LNCaP clone FGC (cell line): ENCODE results near the gene SLC6A7.

Source experiments
- DNase-seq: peaks from one replicate; pipeline ENCODE4 v3.0.0-alpha.2; 2011; ENCODE audit warnings: low read depth
- H3K4me3 ChIP-seq: 2 replicates; pipeline ENCODE4 v1.5.1; 2011; ENCODE audit warnings: mild to moderate bottlenecking, low read depth, low read length, control low read depth
- CTCF ChIP-seq: IDR thresholded peaks from 2 replicates; pipeline ENCODE4 v1.5.1; 2012; ENCODE audit warnings: mild to moderate bottlenecking; ENCODE audit not compliant: control insufficient read depth, insufficient read depth; ENCODE audit errors: extremely low read depth

SLC6A7 gene

GRCh38 chr5:150239794-150240122, 49.9 kb downstream of the SLC6A7 start:
- no peak for DNase-seq
- no peak for TF ChIP-seq CTCF
- H3K4me3 ChIP-seq, result no peak overlapping the region

DNA sequence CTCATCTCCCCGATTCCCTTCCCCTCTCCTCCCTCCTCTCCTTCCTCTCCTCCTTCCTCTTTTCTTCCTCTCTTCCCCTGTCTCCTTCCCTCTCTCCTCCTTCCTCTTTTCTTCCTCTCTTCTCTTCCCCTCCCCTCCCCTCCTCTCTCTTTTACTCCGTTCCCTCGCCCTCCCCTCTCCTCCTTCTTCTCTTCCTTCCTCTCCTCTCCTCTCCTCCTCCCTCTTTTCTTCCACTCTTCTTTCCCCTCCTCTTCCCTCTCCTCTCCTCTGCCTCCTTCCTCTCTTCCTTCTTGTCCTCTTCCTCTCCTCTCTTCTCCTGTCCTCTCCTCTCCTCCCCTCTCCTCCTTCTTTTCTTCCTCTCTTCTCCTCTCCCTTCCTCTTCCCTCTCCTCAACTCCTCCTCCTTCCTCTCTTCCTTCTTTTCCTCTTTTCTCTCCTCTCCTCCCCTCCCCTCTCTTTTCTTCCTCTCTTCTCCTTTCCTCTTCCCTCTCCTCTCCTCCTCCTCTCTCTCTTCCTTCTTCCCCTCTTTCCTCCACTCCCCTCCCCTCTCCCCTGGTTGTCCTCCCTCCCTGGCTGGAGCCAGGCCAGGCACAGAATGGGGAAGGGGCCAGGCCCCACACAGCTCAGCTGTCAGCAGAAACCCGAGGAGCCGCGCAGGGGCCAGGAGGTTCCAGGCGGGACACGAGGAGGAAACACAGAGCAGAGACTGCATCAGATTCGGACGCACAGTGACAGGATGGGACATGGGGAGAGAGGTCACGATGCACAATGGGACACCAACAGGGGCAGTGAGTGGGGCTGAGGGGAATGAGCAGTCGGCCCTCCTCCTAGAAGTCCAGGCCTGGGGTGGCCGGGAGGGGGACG, 51.7 kb downstream of the SLC6A7 start:
- TF ChIP-seq CTCF, result no peak
- no peak overlapping the region for H3K4me3 ChIP-seq

DNA sequence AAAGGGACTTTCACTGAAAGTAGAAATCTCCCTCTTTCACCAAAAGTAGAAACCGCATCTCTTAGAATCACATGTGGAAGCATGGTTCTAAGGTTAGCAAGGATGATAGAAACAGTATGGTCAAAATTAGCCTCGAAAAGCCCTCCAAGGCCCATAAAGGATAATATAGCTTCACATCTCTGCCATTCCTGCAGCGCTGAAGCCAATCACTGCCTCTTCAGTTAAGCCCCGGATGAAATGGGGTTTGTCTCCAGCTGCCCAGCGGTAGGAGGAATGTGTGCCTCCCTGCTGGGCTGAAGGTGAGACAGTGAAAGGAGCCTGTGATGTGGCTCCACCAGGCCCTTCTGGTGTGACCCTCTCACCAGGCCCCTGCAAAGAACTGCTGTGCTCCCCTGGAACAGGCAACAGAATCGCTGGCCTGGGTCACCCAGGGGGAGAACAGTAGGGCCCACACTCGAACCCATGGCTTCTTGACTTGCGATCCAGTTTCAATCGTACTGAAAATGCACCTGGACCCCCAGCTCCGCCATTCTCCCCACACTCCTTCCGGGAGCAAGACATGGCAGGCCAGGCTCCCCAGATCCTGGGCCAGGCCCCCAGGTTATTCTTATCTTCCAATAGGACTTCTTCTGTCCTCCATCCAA, 52.5 kb downstream of the SLC6A7 start:
- no peak for DNase-seq
- no peak for TF ChIP-seq CTCF
- no peak overlapping the region for H3K4me3 ChIP-seq

More for the DNA sequence above, 51.7 kb downstream of the SLC6A7 start:
- no peak for DNase-seq

- no peak overlapping the region for H3K4me3 ChIP-seq
- TF ChIP-seq CTCF, result no peak
- no peak for DNase-seq
These were observed 53.7 kb downstream of the SLC6A7 start for GRCh38 chr5:150243590-150243989.

GRCh38 chr5:150244209-150244608, 54.3 kb downstream of the SLC6A7 start:
- DNase-seq, result no peak
- no peak overlapping the region for H3K4me3 ChIP-seq
- no peak for TF ChIP-seq CTCF

GRCh38 chr5:150245111-150245789, 55.4 kb downstream of the SLC6A7 start:
- no peak overlapping the region for H3K4me3 ChIP-seq
- no peak for TF ChIP-seq CTCF
- DNase-seq, result no peak
